Stimulated activated CD4-positive, alpha-beta T cell treated with anti-CD3 and anti-CD28 coated beads, Interleukin-12 subunit alpha, Interleukin-12 subunit beta, amount 100 ng/mL, for 4 hours (primary cell): ENCODE data around the gene HEATR3.

Source experiments
- DNase-seq: peaks from one replicate; pipeline ENCODE4 v3.0.0-alpha.2; 2020

Gene HEATR3

GRCh38 chr16:50154420-50154950 lies 88.7 kb downstream of the HEATR3 start:
- no peak for DNase-seq

DNA sequence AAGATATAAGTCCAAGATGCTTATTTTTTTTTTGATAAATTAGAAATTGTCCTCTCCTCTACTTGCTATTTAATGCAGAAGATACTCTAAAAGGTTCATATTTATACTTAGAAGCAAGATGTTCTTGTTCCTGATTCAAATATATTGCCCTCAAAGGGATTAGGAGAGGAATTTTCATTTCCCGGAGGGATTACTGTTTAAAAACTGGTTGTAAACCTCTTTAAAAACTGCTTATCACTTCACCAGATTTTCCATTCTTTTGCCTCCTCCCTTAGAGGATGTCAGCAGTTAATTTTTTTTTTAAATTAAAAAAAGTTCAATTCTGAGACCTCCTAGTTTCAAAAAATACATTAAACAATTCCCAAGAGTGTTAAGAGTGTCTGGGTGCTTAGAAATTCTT lies 90.2 kb downstream of the HEATR3 start:
- no peak for DNase-seq
